GM21423 (cell line): Measurements from ENCODE around the gene JAZF1.

Source experiments
- ATAC-seq: cut with Tn5 transposase; IDR thresholded peaks from one replicate; pipeline ENCODE4 v1.9.1; 2021; ENCODE audit warnings: mild to moderate bottlenecking, moderate library complexity; ENCODE audit not compliant: unreplicated experiment

Gene JAZF1

GRCh38 chr7:28054531-28055160 lies 125.9 kb downstream of the JAZF1 start:
- no peak for ATAC-seq

GRCh38 chr7:28052933-28053332 lies 127.7 kb downstream of the JAZF1 start:
- no peak for ATAC-seq

- ATAC-seq = no peak
Observed at GRCh38 chr7:28048694-28049093, 131.9 kb downstream of the JAZF1 start.

GRCh38 chr7:28046035-28046434 lies 134.6 kb downstream of the JAZF1 start:
- no peak for ATAC-seq

GRCh38 chr7:28045592-28045991 lies 135.0 kb downstream of the JAZF1 start:
- no peak for ATAC-seq

- ATAC-seq = no peak
Observed at GRCh38 chr7:28044825-28045224, 135.8 kb downstream of the JAZF1 start.

GRCh38 chr7:28042721-28043120 lies 137.9 kb downstream of the JAZF1 start:
- no peak for ATAC-seq

- no peak for ATAC-seq
Observed at GRCh38 chr7:28041508-28042314, 138.9 kb downstream of the JAZF1 start.

- ATAC-seq = no peak
Observed at GRCh38 chr7:28038175-28038797, 142.3 kb downstream of the JAZF1 start.

- ATAC-seq = peak; percentile 86
Observed at GRCh38 chr7:28037220-28038010, 143.2 kb downstream of the JAZF1 start.

- ATAC-seq = peak; percentile 6
Observed at GRCh38 chr7:28036696-28037095, 143.9 kb downstream of the JAZF1 start.

GRCh38 chr7:28033386-28033785 lies 147.2 kb downstream of the JAZF1 start:
- no peak for ATAC-seq

- ATAC-seq = no peak
Observed at GRCh38 chr7:28032738-28033380, 147.7 kb downstream of the JAZF1 start.

- no peak for ATAC-seq
Observed at GRCh38 chr7:28029051-28029450, 151.5 kb downstream of the JAZF1 start.

GRCh38 chr7:28028471-28028870 lies 152.1 kb downstream of the JAZF1 start:
- no peak for ATAC-seq

- no peak for ATAC-seq
Observed at GRCh38 chr7:28026237-28026636, 154.4 kb downstream of the JAZF1 start.

GRCh38 chr7:28024786-28025334 lies 155.7 kb downstream of the JAZF1 start:
- no peak for ATAC-seq

GRCh38 chr7:28020302-28020940 lies 160.2 kb downstream of the JAZF1 start:
- ATAC-seq = no peak

GRCh38 chr7:28018856-28019465 lies 161.6 kb downstream of the JAZF1 start:
- no peak for ATAC-seq
